ENCODE results near the gene KAT8.
A peak's percentile ranks its signal among the peaks of the same experiment; 100 is the strongest.

KAT8 gene

GRCh38 chr16:31108794-31109558 lies 8.5 kb upstream of the KAT8 start:
- no peak for DNase-seq

- DNase-seq, result no peak
These were observed 7.8 kb upstream of the KAT8 start for GRCh38 chr16:31109622-31110021.

GRCh38 chr16:31110106-31111034 lies 7.1 kb upstream of the KAT8 start:
- no peak for DNase-seq

- no peak for DNase-seq
These were observed 5.5 kb upstream of the KAT8 start for GRCh38 chr16:31111881-31112466.

- DNase-seq, result no peak
These were observed 4.8 kb upstream of the KAT8 start for GRCh38 chr16:31112711-31113110.

- DNase-seq, result no peak
These were observed 4.0 kb upstream of the KAT8 start for GRCh38 chr16:31113121-31114120.

- no peak for DNase-seq
These were observed 3.0 kb upstream of the KAT8 start for GRCh38 chr16:31114468-31114867.

- DNase-seq, result peak; percentile 17
These were observed 1.0 kb downstream of the KAT8 start for GRCh38 chr16:31118223-31119155.

GRCh38 chr16:31120129-31120528 lies 2.7 kb downstream of the KAT8 start:
- no peak for DNase-seq

- DNase-seq, result no peak
These were observed 8.4 kb downstream of the KAT8 start for GRCh38 chr16:31125844-31126243.

- no peak for DNase-seq
These were observed 9.7 kb downstream of the KAT8 start for GRCh38 chr16:31127182-31127581.

- no peak for DNase-seq
These were observed 11.5 kb downstream of the KAT8 start for GRCh38 chr16:31128711-31129567.

GRCh38 chr16:31129568-31130335 lies 12.3 kb downstream of the KAT8 start:
- DNase-seq, result no peak

- no peak for DNase-seq
These were observed 12.9 kb downstream of the KAT8 start for GRCh38 chr16:31130336-31130891.

- DNase-seq, result no peak
These were observed 13.4 kb downstream of the KAT8 start for GRCh38 chr16:31130899-31131298.

- DNase-seq, result no peak
These were observed 14.0 kb downstream of the KAT8 start for GRCh38 chr16:31131416-31131815.

GRCh38 chr16:31131841-31132271 lies 14.4 kb downstream of the KAT8 start:
- DNase-seq, result no peak

- DNase-seq, result no peak
These were observed 15.0 kb downstream of the KAT8 start for GRCh38 chr16:31132303-31132979.

Measured in fibroblast of upper back skin (primary cell).